BJ (cell line): ENCODE measurements around the gene PRXL2B. TPM values are rescaled to one million over a fixed set of nuclear protein-coding genes. Genes with fewer than 3 reads are reported as not detected.

Experiments used
- CTCF ChIA-PET: fragments of 350-600 bp; formaldehyde crosslinking; extraction: SDS; loops from one replicate; lab custom pipeline; 2021; ENCODE audit warnings: antibody characterized with exemption, inconsistent platforms; lab: Yijun Ruan, JAX
- POLR2A ChIA-PET: fragments of 300-600 bp; sonication (Branson Sonifier 250); formaldehyde crosslinking; extraction: SDS; loops from one replicate; lab custom pipeline; 2021; ENCODE audit warnings: antibody characterized with exemption; lab: Charles Lee
- DNase-seq: peaks from one replicate; pipeline ENCODE4 v3.0.0-alpha.2; 2011; ENCODE audit warnings: low read depth
- H3K27me3 ChIP-seq: 2 replicates; pipeline ENCODE4 v1.6.0; 2011; ENCODE audit warnings: low read length; ENCODE audit not compliant: control insufficient read depth, insufficient read depth
- H3K36me3 ChIP-seq: 2 replicates; pipeline ENCODE4 v1.5.1; 2011; ENCODE audit warnings: low read length; ENCODE audit not compliant: control insufficient read depth, insufficient read depth
- H3K4me3 ChIP-seq: 2 replicates; pipeline ENCODE4 v1.5.1; 2011; ENCODE audit warnings: low read depth, mild to moderate bottlenecking, control low read depth, low read length
- polyA plus RNA-seq: library from polyadenylated mRNA; depleted of rRNA; stranded (reverse); fragments of >200 nt; gene quantifications from 2 replicates; pipeline ENCODE4 v1.2.3, GENCODE V29; 2011
- TF ChIP-seq, protein P1 (sequence below): IDR thresholded peaks from 2 replicates; pipeline ENCODE4 v1.5.1; 2011; ENCODE audit warnings: low read depth, mild to moderate bottlenecking, control low read depth, inconsistent platforms, low read length, moderate library complexity; ENCODE audit not compliant: insufficient read depth

Gene PRXL2B
- polyA plus RNA-seq, 1 experiment, result 16.1 TPM

DNA sequence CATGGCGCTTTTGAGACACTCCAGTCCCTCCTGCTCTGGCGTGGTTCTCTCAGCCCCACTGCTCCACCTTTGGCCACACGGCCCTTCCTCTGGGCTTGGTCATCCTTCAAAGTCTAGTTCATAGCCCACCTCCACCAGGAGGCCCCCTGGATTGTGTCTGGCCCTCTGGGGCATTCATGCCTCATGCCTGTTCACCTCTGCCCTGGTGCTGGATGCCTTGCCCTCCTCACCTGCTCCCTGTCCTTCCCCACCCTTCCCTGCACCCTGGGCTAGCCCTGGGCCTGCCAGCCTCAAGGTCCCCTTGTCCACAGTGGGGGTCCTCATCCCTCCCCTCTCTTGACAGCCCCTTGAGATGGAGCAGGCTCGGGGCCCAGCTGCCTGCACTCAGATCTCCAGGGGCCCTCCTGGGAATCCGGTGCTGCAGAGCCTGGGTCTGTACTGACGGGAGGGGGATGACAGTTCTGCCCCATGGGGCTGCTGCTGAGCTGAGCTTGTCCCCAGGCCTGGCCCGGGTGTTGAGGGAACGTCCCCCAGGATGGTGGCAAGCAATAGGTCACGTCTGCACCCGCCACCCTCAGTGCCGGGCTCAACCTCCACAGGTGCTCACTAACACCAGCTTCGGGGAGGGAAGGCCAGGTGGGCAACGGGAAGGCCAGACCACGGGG lies 18.4 kb downstream of the PRXL2B start:
- Histone ChIP-seq H3K27me3 (no peaks in the 10 kb centered on the region), H3K36me3 (no peaks in the 10 kb centered on the region), H3K4me3 (no peak overlapping the region)
- TF ChIP-seq, protein P1, sequence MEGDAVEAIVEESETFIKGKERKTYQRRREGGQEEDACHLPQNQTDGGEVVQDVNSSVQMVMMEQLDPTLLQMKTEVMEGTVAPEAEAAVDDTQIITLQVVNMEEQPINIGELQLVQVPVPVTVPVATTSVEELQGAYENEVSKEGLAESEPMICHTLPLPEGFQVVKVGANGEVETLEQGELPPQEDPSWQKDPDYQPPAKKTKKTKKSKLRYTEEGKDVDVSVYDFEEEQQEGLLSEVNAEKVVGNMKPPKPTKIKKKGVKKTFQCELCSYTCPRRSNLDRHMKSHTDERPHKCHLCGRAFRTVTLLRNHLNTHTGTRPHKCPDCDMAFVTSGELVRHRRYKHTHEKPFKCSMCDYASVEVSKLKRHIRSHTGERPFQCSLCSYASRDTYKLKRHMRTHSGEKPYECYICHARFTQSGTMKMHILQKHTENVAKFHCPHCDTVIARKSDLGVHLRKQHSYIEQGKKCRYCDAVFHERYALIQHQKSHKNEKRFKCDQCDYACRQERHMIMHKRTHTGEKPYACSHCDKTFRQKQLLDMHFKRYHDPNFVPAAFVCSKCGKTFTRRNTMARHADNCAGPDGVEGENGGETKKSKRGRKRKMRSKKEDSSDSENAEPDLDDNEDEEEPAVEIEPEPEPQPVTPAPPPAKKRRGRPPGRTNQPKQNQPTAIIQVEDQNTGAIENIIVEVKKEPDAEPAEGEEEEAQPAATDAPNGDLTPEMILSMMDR, result no peak
- CTCF ChIA-PET, result no interaction called here
- DNase-seq, result no peak
- POLR2A ChIA-PET, result no interaction called here

DNA sequence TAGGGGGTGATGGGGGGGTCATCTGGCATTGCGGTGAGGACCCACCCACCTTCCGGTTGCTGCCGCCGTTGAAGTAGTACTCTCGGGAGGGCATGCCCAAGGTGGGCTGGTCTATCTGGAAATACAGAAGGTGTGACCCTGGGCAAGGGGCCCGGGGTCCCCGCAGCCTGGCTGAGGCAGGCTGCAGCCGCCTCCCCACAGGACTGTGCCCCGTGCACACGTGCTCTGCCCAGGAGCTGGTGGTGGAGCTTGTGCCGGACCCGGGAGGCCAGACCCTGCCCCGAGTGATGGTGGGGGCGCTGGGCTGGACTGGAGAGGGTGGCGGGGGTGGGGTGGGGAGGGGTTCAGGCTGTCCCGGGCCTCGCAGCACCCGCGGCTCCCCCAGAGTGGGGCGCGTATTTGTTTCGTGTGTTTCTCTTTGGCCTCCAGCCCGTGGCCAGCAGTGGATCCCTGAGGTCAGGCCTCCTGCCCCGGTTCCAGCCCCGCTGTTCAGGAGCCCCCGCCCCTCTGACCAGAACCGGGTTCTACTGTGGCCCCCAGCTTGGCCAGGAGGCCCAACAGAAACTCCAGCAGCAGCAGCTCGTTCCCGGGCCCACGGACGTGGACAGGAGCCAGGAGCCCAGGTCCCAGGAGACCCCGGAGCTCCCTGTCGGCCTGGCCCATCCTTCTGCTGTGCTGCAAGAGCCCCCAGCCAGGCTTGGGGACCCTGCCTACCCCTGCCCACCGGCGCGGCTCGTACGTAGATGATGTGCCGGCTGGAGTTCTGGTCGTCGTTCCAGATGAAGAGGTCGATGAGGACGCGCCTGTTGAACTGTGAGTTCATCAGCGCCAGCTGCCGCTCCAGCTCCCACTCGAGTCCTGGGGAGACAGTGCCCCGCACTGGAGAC lies 19.2 kb downstream of the PRXL2B start:
- no peaks in the 10 kb centered on the region for H3K36me3 ChIP-seq
- ChIA-PET POLR2A (no interaction called here), CTCF (no interaction called here)
- TF ChIP-seq, protein P1, result no peak
- no peak for DNase-seq
- H3K4me3 ChIP-seq, result no peak overlapping the region
- no peaks in the 10 kb centered on the region for H3K27me3 ChIP-seq

DNA sequence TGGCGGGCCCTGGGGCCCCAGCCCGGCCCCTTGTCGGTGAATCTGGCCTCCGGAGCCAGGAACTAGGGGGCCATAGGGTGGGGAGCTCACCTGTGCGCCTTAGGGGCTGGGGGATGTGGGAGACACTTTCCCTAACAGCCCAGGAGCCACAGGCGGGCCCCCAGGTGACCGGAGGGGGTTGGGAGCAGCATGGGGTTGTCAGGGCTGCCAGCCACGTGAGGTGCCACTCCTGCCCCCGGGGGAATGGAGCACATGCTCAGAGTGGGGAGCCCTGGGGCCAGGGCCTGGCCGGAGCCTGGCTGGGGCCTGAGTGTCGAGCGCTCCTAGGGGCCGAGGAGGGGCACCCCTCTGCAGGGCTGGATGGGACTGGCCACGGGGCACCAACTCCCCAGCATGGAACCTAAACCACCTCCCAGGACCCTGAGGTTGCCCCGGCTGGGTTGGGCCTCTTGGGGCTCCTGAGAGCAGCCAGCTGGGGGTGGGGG lies 19.9 kb downstream of the PRXL2B start:
- ChIA-PET POLR2A (no interaction called here), CTCF (no interaction called here)
- DNase-seq, result no peak
- Histone ChIP-seq H3K4me3 (no peak overlapping the region), H3K36me3 (no peaks in the 10 kb centered on the region), H3K27me3 (no peaks in the 10 kb centered on the region)
- TF ChIP-seq, protein P1, result no peak

DNA sequence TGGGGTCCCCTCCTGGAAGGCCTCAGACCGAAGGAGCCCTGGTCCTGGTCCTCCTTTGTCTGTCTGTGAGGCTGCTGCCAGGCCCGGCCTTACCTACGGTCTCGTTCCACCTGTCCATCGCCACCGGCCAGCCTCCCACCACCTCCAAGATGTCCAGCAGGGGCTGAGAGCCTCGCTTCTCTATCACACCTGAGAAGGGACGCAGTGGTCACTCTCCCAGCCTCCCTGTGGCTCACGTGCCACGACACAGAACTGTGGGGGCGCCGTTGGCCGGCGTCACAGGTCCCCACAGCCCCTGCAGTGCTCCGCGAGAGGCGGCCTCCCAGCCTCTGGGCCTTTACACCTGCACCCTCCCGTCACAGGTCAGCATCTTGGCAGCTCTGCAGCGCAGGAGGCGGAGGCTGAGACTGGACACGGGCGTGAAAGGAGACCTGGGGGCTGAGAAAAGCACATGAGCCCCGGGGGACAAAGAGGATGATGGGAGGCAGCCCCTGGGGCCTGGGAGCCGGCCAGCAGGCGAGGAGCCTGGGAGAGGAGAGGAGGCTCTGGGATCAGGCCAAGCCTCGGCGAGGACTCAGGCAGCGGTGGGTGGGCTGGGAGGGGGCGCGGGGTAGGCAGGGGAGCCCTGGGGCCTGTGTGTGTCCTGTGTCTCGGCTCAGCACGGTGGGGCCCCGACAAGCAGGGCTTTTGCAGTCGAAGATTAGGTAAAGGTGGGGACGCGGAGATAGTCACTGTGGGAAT lies 20.5 kb downstream of the PRXL2B start:
- H3K36me3 ChIP-seq, result no peaks in the 10 kb centered on the region
- TF ChIP-seq, protein P1, result no peak
- DNase-seq, result no peak
- POLR2A ChIA-PET, result no interaction called here
- H3K4me3 ChIP-seq, result no peak overlapping the region
- CTCF ChIA-PET, result no interaction called here
- no peaks in the 10 kb centered on the region for H3K27me3 ChIP-seq

DNA sequence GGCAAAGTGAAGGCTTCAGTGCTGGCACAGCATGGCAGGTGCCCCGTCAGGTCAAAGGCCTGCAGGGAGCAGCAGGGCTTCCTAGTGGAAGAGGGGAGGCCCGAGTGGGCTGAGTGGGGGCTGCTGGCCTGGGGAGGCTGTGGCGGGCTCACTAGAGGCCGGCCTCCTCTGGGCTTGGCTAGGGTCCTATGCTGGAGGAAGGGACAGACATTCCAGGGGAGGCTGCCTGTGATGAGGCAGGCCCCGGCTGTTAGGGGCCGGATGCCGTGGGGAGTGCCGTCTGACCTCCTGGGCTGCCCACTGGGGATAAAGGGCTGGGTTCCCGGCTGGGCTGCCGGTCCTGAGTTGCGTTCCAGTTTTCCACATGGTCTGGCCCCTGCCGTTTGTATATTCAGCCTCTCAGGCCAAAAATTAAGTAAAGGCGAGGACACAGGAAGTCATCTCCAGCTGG lies 21.1 kb downstream of the PRXL2B start:
- TF ChIP-seq, protein P1, result no peak
- Histone ChIP-seq H3K36me3 (no peaks in the 10 kb centered on the region), H3K27me3 (no peaks in the 10 kb centered on the region), H3K4me3 (no peak overlapping the region)
- CTCF ChIA-PET, result no interaction called here
- no peak for DNase-seq
- POLR2A ChIA-PET, result no interaction called here
